ENCODE data around the gene APH1B.

DNA sequence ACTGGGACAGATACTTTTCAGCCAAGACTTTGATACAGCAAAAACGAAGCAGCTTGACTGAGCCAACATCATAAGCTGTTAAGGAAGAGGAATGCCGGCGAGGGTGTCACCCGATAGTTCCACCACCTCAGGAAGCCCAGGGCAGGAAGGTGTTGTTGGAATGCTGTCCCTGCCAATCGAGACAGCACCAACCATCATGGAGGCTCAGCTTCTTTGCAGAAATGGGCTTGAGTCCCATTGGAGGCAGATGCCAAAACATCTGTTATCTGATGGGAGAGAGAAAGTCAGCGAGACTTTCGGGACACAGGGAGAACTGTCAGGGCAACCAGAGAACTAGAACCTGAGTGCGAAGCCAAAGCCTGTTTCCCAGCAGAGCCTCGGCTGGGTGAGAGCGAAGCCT is 53.5 kb downstream of the APH1B start:
- TF ChIP-seq, protein P1, sequence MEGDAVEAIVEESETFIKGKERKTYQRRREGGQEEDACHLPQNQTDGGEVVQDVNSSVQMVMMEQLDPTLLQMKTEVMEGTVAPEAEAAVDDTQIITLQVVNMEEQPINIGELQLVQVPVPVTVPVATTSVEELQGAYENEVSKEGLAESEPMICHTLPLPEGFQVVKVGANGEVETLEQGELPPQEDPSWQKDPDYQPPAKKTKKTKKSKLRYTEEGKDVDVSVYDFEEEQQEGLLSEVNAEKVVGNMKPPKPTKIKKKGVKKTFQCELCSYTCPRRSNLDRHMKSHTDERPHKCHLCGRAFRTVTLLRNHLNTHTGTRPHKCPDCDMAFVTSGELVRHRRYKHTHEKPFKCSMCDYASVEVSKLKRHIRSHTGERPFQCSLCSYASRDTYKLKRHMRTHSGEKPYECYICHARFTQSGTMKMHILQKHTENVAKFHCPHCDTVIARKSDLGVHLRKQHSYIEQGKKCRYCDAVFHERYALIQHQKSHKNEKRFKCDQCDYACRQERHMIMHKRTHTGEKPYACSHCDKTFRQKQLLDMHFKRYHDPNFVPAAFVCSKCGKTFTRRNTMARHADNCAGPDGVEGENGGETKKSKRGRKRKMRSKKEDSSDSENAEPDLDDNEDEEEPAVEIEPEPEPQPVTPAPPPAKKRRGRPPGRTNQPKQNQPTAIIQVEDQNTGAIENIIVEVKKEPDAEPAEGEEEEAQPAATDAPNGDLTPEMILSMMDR (IDR thresholded peaks at IDR 0.05; ENCODE audit: poor library complexity): no peak
- no peak for TF ChIP-seq EZH2 (IDR thresholded peaks at IDR 0.05; ENCODE audit: borderline replicate concordance)
- no peak for TF ChIP-seq EZH2phosphoT487 (IDR thresholded peaks at IDR 0.05; ENCODE audit: low read depth, severe bottlenecking, unreplicated experiment)

All from hepatocyte (in vitro differentiated cells).